Measurements from ENCODE around the gene NXPE2.

NXPE2 gene

DNA sequence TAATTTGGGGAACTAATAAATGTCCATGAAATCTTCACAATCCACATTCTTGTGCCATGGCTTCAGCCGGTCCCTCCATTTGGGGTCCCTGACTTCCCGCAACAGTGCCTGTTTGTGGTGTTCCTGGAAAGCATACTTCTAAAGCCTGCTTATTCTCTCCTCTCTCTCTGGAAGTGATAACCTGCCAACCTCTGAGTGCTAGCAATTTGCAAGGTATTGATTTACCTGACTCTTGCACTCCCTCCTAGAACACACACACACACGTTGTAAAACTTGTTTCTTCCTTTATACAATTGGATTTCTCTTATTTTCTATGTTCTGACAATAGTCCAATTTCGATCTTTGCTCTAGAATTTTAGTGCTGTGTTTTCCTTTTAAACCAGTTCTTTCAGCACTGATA, 58.5 kb downstream of the NXPE2 start:
- Histone ChIP-seq H3K18ac (ENCODE audit: low read depth in 1 of 2, low read length in 2 of 2) (no peak overlapping the region), H3K9ac (ENCODE audit: low read length) (no peak overlapping the region), H3K9me3 (ENCODE audit: control insufficient read depth, low read length) (no peaks in the 10 kb centered on the region), H2BK120ac (ENCODE audit: low read depth, low read length) (no peak overlapping the region), H3K14ac (ENCODE audit: low read length in 2 of 2) (no peak overlapping the region), H3K4me1 (ENCODE audit: control insufficient read depth, insufficient read depth, low read depth, low read length) (no peaks in the 10 kb centered on the region), H2BK15ac (ENCODE audit: low read depth, poor library complexity, severe bottlenecking) (no peak overlapping the region), H3K4me3 (ENCODE audit: insufficient read depth in 1 of 2, low read depth in 1 of 2, low read length in 2 of 2) (no peak overlapping the region), H2AK5ac (ENCODE audit: low read length, severe bottlenecking) (no peak overlapping the region), H4K91ac (ENCODE audit: low read length) (no peak overlapping the region), H2BK5ac (ENCODE audit: low read depth, low read length, poor library complexity, severe bottlenecking) (no peak overlapping the region), H3K79me1 (replicated peaks; ENCODE audit: low read length, poor library complexity, severe bottlenecking) (no peaks in the 10 kb centered on the region), H2AFZ (ENCODE audit: low read depth, low read length) (no peak overlapping the region), H2BK12ac (ENCODE audit: low read length in 2 of 2) (no peak overlapping the region), H3K27ac (ENCODE audit: low read length, poor library complexity, severe bottlenecking) (no peak overlapping the region), H3K27me3 (ENCODE audit: control insufficient read depth in 1 of 2, insufficient read depth in 1 of 2, low read length in 2 of 2) (peaks cover 0 to 1% of the 10 kb centered on the region in 2 experiments), H4K8ac (ENCODE audit: low read length) (no peak overlapping the region), H3K4ac (ENCODE audit: low read depth in 1 of 2, low read length in 2 of 2) (no peak overlapping the region), H3K23ac (ENCODE audit: low read length in 2 of 2) (no peak overlapping the region), H3K36me3 (ENCODE audit: control insufficient read depth in 1 of 2, insufficient read depth in 2 of 2, low read depth in 1 of 2, low read length in 2 of 2) (no peaks in the 10 kb centered on the region), H3K4me2 (ENCODE audit: low read length, poor library complexity, severe bottlenecking) (no peak overlapping the region)
- WGBS: 89% methylated on average over 4 of the region's 4 CpGs
- no peak for DNase-seq

DNA sequence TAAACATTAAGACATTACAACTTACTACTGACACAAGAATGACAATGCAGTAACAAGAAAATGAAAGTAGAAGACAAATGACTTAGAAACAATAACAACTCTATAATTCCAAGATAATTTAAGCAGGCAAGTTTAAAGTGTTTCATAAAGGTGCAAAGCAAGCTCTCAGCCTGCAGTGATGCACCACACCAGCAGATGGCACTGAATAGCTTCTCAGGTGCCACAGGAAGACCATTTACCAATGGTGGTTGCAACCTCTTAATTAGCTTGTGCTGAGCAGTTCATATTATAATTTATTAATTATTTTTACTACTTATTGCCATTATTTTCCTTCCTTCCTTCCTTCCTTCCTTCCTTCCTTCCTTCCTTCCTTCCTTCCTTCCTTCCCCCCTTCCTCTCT, 60.6 kb downstream of the NXPE2 start:
- Histone ChIP-seq H3K4me2 (ENCODE audit: low read length, poor library complexity, severe bottlenecking) (no peak overlapping the region), H4K8ac (ENCODE audit: low read length) (no peak overlapping the region), H3K9me3 (ENCODE audit: control insufficient read depth, low read length) (no peaks in the 10 kb centered on the region), H2AFZ (ENCODE audit: low read depth, low read length) (no peak overlapping the region), H2BK15ac (ENCODE audit: low read depth, poor library complexity, severe bottlenecking) (no peak overlapping the region), H3K27ac (ENCODE audit: low read length, poor library complexity, severe bottlenecking) (no peak overlapping the region), H3K79me1 (replicated peaks; ENCODE audit: low read length, poor library complexity, severe bottlenecking) (no peaks in the 10 kb centered on the region), H3K14ac (ENCODE audit: low read length in 2 of 2) (no peak overlapping the region), H3K4me1 (ENCODE audit: control insufficient read depth, insufficient read depth, low read depth, low read length) (no peaks in the 10 kb centered on the region), H3K27me3 (ENCODE audit: control insufficient read depth in 1 of 2, insufficient read depth in 1 of 2, low read length in 2 of 2) (peaks cover 0 to 4% of the 10 kb centered on the region in 2 experiments), H2BK5ac (ENCODE audit: low read depth, low read length, poor library complexity, severe bottlenecking) (no peak overlapping the region), H2AK5ac (ENCODE audit: low read length, severe bottlenecking) (no peak overlapping the region), H3K4ac (ENCODE audit: low read depth in 1 of 2, low read length in 2 of 2) (no peak overlapping the region), H3K4me3 (ENCODE audit: insufficient read depth in 1 of 2, low read depth in 1 of 2, low read length in 2 of 2) (no peak overlapping the region), H3K18ac (ENCODE audit: low read depth in 1 of 2, low read length in 2 of 2) (no peak overlapping the region), H2BK120ac (ENCODE audit: low read depth, low read length) (no peak overlapping the region), H3K9ac (ENCODE audit: low read length) (no peak overlapping the region), H4K91ac (ENCODE audit: low read length) (no peak overlapping the region), H3K36me3 (ENCODE audit: control insufficient read depth in 1 of 2, insufficient read depth in 2 of 2, low read depth in 1 of 2, low read length in 2 of 2) (no peaks in the 10 kb centered on the region), H2BK12ac (ENCODE audit: low read length in 2 of 2) (no peak overlapping the region), H3K23ac (ENCODE audit: low read length in 2 of 2) (no peak overlapping the region)
- peak; percentile 45 for DNase-seq

DNA sequence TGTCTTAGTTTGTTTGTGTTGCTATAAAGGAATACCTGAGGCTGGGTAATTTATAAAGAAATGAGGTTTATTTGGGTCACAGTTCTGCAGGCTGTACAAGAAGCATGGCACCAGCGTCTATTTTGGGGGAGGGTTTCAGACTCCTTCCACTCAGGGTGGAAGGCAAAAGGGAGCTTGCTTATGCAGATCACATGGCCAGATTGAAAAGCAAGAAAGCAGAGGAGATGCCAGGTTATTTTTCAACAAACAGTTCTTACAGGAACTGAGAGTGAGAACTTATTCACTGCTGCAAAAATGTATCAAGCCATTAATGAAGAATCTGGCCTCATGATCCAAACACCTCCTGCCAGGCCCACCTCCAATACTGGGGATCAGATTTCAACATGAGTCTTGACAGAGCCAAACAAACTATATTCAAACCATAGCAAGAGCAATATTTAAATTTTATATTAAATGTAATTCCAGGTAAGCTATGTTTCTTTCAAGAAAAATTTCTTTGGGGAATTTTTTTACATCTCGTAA, 66.9 kb downstream of the NXPE2 start:
- Histone ChIP-seq H3K9me3 (ENCODE audit: control insufficient read depth, low read length) (no peaks in the 10 kb centered on the region), H3K23ac (ENCODE audit: low read length in 2 of 2) (no peak overlapping the region), H2BK12ac (ENCODE audit: low read length in 2 of 2) (no peak overlapping the region)

DNA sequence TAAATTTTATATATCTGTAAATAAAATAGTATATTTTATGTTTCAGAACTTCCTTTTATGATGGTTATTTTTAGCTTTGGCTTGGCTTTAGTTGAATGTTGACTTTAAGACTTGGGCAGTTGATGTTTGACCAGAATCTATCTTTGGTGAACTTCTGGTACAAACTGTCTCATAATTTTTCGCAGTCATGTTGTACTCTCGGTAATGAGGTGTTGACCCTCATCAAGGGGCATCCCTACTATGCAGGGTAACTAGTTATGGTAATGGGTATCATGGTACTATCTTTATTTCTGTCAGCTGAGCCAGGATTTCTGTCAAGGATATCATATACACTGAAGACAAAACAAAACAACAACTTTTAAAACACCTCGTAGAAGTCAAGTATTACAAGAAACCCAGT, 67.7 kb downstream of the NXPE2 start:
- H3K4me3 ChIP-seq (ENCODE audit: insufficient read depth in 1 of 2, low read depth in 1 of 2, low read length in 2 of 2): no peak overlapping the region
- H4K8ac ChIP-seq (ENCODE audit: low read length): no peak overlapping the region
- no peak overlapping the region for H3K9ac ChIP-seq (ENCODE audit: low read length)
- no peak overlapping the region for H2BK12ac ChIP-seq (ENCODE audit: low read length in 2 of 2)
- H2BK120ac ChIP-seq (ENCODE audit: low read depth, low read length): no peak overlapping the region
- no peaks in the 10 kb centered on the region for H3K36me3 ChIP-seq (ENCODE audit: control insufficient read depth in 1 of 2, insufficient read depth in 2 of 2, low read depth in 1 of 2, low read length in 2 of 2)
- no peak overlapping the region for H2BK15ac ChIP-seq (ENCODE audit: low read depth, poor library complexity, severe bottlenecking)
- no peak overlapping the region for H3K14ac ChIP-seq (ENCODE audit: low read length in 2 of 2)
- no peak overlapping the region for H4K91ac ChIP-seq (ENCODE audit: low read length)
- H3K27ac ChIP-seq (ENCODE audit: low read length, poor library complexity, severe bottlenecking): no peak overlapping the region
- no peak overlapping the region for H3K23ac ChIP-seq (ENCODE audit: low read length in 2 of 2)
- H2AFZ ChIP-seq (ENCODE audit: low read depth, low read length): no peak overlapping the region
- H2AK5ac ChIP-seq (ENCODE audit: low read length, severe bottlenecking): no peak overlapping the region
- DNase-seq: no peak
- no peaks in the 10 kb centered on the region for H3K9me3 ChIP-seq (ENCODE audit: control insufficient read depth, low read length)
- no peak overlapping the region for H2BK5ac ChIP-seq (ENCODE audit: low read depth, low read length, poor library complexity, severe bottlenecking)
- no peaks in the 10 kb centered on the region for H3K79me1 ChIP-seq (replicated peaks; ENCODE audit: low read length, poor library complexity, severe bottlenecking)
- no peak overlapping the region for H3K4me2 ChIP-seq (ENCODE audit: low read length, poor library complexity, severe bottlenecking)
- 94% methylated on average over 2 of the region's 3 CpGs for WGBS
- H3K4ac ChIP-seq (ENCODE audit: low read depth in 1 of 2, low read length in 2 of 2): no peak overlapping the region
- H3K27me3 ChIP-seq (ENCODE audit: control insufficient read depth in 1 of 2, insufficient read depth in 1 of 2, low read length in 2 of 2): peaks cover 0 to 4% of the 10 kb centered on the region in 2 experiments
- no peaks in the 10 kb centered on the region for H3K4me1 ChIP-seq (ENCODE audit: control insufficient read depth, insufficient read depth, low read depth, low read length)
- H3K18ac ChIP-seq (ENCODE audit: low read depth in 1 of 2, low read length in 2 of 2): no peak overlapping the region

More for the DNA sequence above, 66.9 kb downstream of the NXPE2 start:
- H4K8ac ChIP-seq (ENCODE audit: low read length): no peak overlapping the region
- WGBS: 93% methylated on average over 2 of the region's 2 CpGs
- H2BK15ac ChIP-seq (ENCODE audit: low read depth, poor library complexity, severe bottlenecking): no peak overlapping the region
- no peak overlapping the region for H4K91ac ChIP-seq (ENCODE audit: low read length)
- no peaks in the 10 kb centered on the region for H3K4me1 ChIP-seq (ENCODE audit: control insufficient read depth, insufficient read depth, low read depth, low read length)
- peaks cover 0 to 4% of the 10 kb centered on the region in 2 experiments for H3K27me3 ChIP-seq (ENCODE audit: control insufficient read depth in 1 of 2, insufficient read depth in 1 of 2, low read length in 2 of 2)
- H3K4me3 ChIP-seq (ENCODE audit: insufficient read depth in 1 of 2, low read depth in 1 of 2, low read length in 2 of 2): no peak overlapping the region
- H3K4ac ChIP-seq (ENCODE audit: low read depth in 1 of 2, low read length in 2 of 2): no peak overlapping the region
- no peak overlapping the region for H3K4me2 ChIP-seq (ENCODE audit: low read length, poor library complexity, severe bottlenecking)
- no peak overlapping the region for H2AK5ac ChIP-seq (ENCODE audit: low read length, severe bottlenecking)
- H3K9ac ChIP-seq (ENCODE audit: low read length): no peak overlapping the region
- H2BK5ac ChIP-seq (ENCODE audit: low read depth, low read length, poor library complexity, severe bottlenecking): no peak overlapping the region
- H3K14ac ChIP-seq (ENCODE audit: low read length in 2 of 2): no peak overlapping the region
- H3K18ac ChIP-seq (ENCODE audit: low read depth in 1 of 2, low read length in 2 of 2): no peak overlapping the region
- H3K36me3 ChIP-seq (ENCODE audit: control insufficient read depth in 1 of 2, insufficient read depth in 2 of 2, low read depth in 1 of 2, low read length in 2 of 2): no peaks in the 10 kb centered on the region
- no peaks in the 10 kb centered on the region for H3K79me1 ChIP-seq (replicated peaks; ENCODE audit: low read length, poor library complexity, severe bottlenecking)
- no peak overlapping the region for H2AFZ ChIP-seq (ENCODE audit: low read depth, low read length)
- DNase-seq: no peak
- no peak overlapping the region for H3K27ac ChIP-seq (ENCODE audit: low read length, poor library complexity, severe bottlenecking)
- no peak overlapping the region for H2BK120ac ChIP-seq (ENCODE audit: low read depth, low read length)
